ENCODE measurements around the gene RANGAP1. TPM values are rescaled to one million over a fixed set of nuclear protein-coding genes. Genes with fewer than 3 reads are reported as not detected.

Gene RANGAP1
- total and polyA plus RNA-seq, 7 donors = 26.2 to 51.8 (median 41.1) TPM

GRCh38 chr22:41285441-41285819 is 557 bp downstream of the RANGAP1 start:
- TF ChIP-seq CTCF (IDR thresholded peaks at IDR 0.05) = no peak
- Histone ChIP-seq H3K27ac (peak overlapping the region; percentile 91), H3K4me3 (peak overlapping the region; percentile 88), H3K36me3 (ENCODE audit: insufficient read depth in 1 of 2, low read depth in 1 of 2) (peaks cover 3 to 45% of the 10 kb centered on the region in 2 donors), H3K4me1 (peaks cover 8% of the 10 kb centered on the region), H3K9me3 (no peaks in the 10 kb centered on the region), H3K27me3 (ENCODE audit: insufficient read depth in 3 of 3, low read length in 2 of 3) (no peaks in the 10 kb centered on the region)
- intact Hi-C loops (cut with DNase I) = no loop called here
- DNase-seq (peak; percentile 68 to 74), ATAC-seq (peak; percentile 56 to 67 (median 60))
- 1 to 2% (median 1%) methylated on average over 28 to 30 of the region's 30 CpGs for WGBS, 3 donors

GRCh38 chr22:41284465-41284864 is 1.5 kb downstream of the RANGAP1 start:
- Histone ChIP-seq H3K4me3 (peak overlapping the region; percentile 88), H3K9me3 (no peaks in the 10 kb centered on the region), H3K27me3 (ENCODE audit: insufficient read depth in 3 of 3, low read length in 2 of 3) (no peaks in the 10 kb centered on the region), H3K4me1 (peaks cover 8% of the 10 kb centered on the region), H3K36me3 (ENCODE audit: insufficient read depth in 1 of 2, low read depth in 1 of 2) (peaks cover 8 to 54% of the 10 kb centered on the region in 2 donors), H3K27ac (peak overlapping the region; percentile 91)
- intact Hi-C loops (cut with DNase I) = no loop called here
- WGBS, 3 donors = 90 to 94% (median 91%) methylated on average over 10 of the region's 10 CpGs
- ATAC-seq (no peak), DNase-seq (no peak)
- no peak for TF ChIP-seq CTCF (IDR thresholded peaks at IDR 0.05)

- Histone ChIP-seq H3K9me3 (no peaks in the 10 kb centered on the region), H3K27ac (no peak overlapping the region), H3K27me3 (ENCODE audit: insufficient read depth in 3 of 3, low read length in 2 of 3) (no peaks in the 10 kb centered on the region), H3K36me3 (ENCODE audit: insufficient read depth in 1 of 2, low read depth in 1 of 2) (peaks cover 11 to 89% of the 10 kb centered on the region in 2 donors), H3K4me3 (no peak overlapping the region), H3K4me1 (peaks cover 8% of the 10 kb centered on the region)
- intact Hi-C loops (cut with DNase I) = no loop called here
- ATAC-seq (no peak), DNase-seq (peak in 1 of 2 donors; percentile 12)
- TF ChIP-seq CTCF (IDR thresholded peaks at IDR 0.05) = no peak
- 77 to 90% (median 85%) methylated on average over 2 of the region's 2 CpGs for WGBS, 3 donors
These were observed 5.1 kb downstream of the RANGAP1 start for GRCh38 chr22:41280854-41281253.

- intact Hi-C loops (cut with DNase I) = no loop called here
These were observed 5.9 kb downstream of the RANGAP1 start for GRCh38 chr22:41280065-41280464.

More at GRCh38 chr22:41280065-41280464, 5.9 kb downstream of the RANGAP1 start:
- ATAC-seq (no peak), DNase-seq (peak in 1 of 2 donors; percentile 12)
- 83 to 86% (median 83%) methylated on average over 3 of the region's 3 CpGs for WGBS, 3 donors
- peaks cover 5% of the 10 kb centered on the region for H3K4me1 ChIP-seq
- H3K27ac ChIP-seq = no peak overlapping the region
- no peaks in the 10 kb centered on the region for H3K9me3 ChIP-seq
- H3K27me3 ChIP-seq (ENCODE audit: insufficient read depth in 3 of 3, low read length in 2 of 3) = no peaks in the 10 kb centered on the region
- H3K36me3 ChIP-seq (ENCODE audit: insufficient read depth in 1 of 2, low read depth in 1 of 2) = peaks cover 11 to 97% of the 10 kb centered on the region in 2 donors
- no peak overlapping the region for H3K4me3 ChIP-seq
- TF ChIP-seq CTCF (IDR thresholded peaks at IDR 0.05) = no peak
